CD4-positive, alpha-beta T cell treated with Interleukin-2 at 100 ng/mL for 4 hours (primary cell): ENCODE results near the gene OR6K3.

Source experiments
- DNase-seq: peaks from one replicate; pipeline ENCODE4 v3.0.0-alpha.2; 2020; ENCODE audit warnings: low spot score

The OR6K3 gene

GRCh38 chr1:158686111-158687009, 34.2 kb downstream of the OR6K3 start, which contains the start of gene SPTA1:
SPTA1 (minus strand) TSS chr1:158686715; CDS start chr1:158686517, 198 bp downstream.
- DNase-seq: no peak

DNA sequence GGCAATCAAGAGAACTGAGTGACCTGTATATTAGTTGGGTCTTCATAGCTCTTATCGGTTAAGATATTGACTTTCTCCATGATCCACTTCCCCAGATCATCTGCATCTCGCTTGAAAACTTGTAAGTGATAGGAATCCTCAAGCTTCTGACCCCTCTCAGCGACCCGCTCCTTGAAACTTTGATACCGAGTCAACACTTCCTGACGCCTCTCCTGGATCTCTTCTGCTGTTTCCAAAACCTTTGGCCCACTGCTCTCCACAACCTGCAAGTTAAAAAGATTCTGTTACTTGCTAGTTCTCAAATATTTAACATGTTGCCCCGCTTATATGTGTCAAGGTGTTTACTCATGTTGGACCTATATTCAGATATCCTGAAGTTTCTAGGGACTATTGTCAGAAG, 35.4 kb downstream of the OR6K3 start:
- DNase-seq: no peak

GRCh38 chr1:158681606-158682005, 38.9 kb downstream of the OR6K3 start:
- no peak for DNase-seq

GRCh38 chr1:158679289-158679688, 41.2 kb downstream of the OR6K3 start:
- no peak for DNase-seq

DNA sequence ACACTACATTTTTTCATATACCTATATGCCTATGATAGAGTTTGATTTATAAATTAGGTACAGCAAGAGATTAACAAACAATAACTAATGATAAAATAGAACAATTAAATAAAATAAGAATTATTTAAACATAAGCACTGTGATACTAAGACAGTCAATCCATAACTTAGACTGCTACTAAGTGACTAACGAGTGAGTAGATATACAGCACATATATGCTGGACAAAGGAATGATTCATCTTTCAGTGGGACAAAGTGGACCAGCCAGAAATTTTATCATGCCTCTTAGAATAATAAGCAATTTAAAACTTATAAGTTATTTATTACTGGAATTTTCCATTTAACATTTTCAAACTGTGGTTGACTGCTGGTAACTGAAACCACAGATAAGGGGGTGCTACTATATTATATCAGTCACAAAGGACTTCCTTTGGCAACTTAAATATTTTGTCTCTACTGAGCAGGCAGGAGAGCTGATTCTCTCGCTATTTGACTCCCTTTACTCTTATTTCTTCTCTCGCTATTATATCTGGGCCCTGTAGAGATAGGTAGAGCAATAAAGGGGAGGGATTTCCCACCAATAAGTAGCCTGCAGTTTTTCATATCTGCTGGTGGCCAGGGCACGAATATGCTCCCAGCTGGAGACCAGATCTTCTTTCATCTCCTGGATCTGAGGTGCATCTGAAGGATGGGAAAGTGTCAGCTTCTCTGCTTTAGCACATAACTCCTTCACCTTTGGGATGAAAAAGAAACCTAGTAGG, 44.8 kb downstream of the OR6K3 start:
- DNase-seq: no peak

DNA sequence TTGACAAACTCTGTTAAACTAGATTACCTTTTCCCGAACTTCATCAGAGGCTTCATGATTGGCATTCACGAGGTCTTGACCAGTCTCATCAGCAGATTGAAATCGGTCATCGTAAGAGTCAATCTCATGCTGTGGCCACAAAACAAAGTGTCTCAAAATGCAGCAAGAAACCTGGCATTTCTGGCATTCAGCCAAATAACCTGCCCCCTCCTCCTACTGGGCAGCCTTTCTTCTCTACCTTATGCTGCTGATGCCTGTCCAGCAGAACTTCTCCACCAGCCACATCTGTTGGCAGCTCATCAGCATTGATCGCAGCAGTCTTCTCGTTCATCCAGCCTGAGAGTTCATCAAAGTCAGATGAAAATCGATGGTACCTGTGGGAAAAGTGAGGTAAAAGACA, 46.2 kb downstream of the OR6K3 start:
- DNase-seq: no peak
